H1 (cell line): ENCODE measurements around the gene DNAH1. TPM values are rescaled to one million over a fixed set of nuclear protein-coding genes. Genes with fewer than 3 reads are reported as not detected.

ENCODE experiments used
- CHD1 ChIP-seq: IDR thresholded peaks from 2 replicates; pipeline ENCODE4 v1.6.1; 2012; ENCODE audit warnings: low read depth, low read length, improper control_type of control experiment
- CHD7 ChIP-seq: fragments of 300-600 bp; sonication (generic); IDR thresholded peaks from 2 replicates; pipeline ENCODE4 v1.7.1; 2012; ENCODE audit warnings: low read length, moderate library complexity, mild to moderate bottlenecking, inconsistent platforms; ENCODE audit not compliant: insufficient replicate concordance
- EP300 ChIP-seq, 2 experiments: IDR thresholded peaks; 1 replicate in 1 of 2; 2 replicates in 1 of 2; pipeline ENCODE4 v1.6.1; 2011 to 2012; ENCODE audit warnings: low read depth in 2 of 2, low read length in 2 of 2, mild to moderate bottlenecking in 2 of 2, borderline replicate concordance in 1 of 2, inconsistent platforms in 1 of 2, moderate library complexity in 1 of 2
- HDAC2 ChIP-seq, 2 experiments: fragments of 300-600 bp in 1 of 2; sonication (generic) in 1 of 2; IDR thresholded peaks; 2 replicates each; pipeline ENCODE4 v1.6.1; 2011 to 2012; ENCODE audit warnings: low read depth in 2 of 2, low read length in 2 of 2, mild to moderate bottlenecking in 2 of 2, moderate library complexity in 2 of 2, borderline replicate concordance in 1 of 2, inconsistent platforms in 1 of 2
- KDM4A ChIP-seq: IDR thresholded peaks from one replicate; pipeline ENCODE4 v1.7.1; 2012; ENCODE audit warnings: low read depth, mild to moderate bottlenecking, moderate library complexity, low read length, inconsistent platforms; ENCODE audit not compliant: severe bottlenecking
- MAFK ChIP-seq: IDR thresholded peaks from 2 replicates; pipeline ENCODE4 v1.6.1; 2012; ENCODE audit warnings: low read depth, mild to moderate bottlenecking, improper control_type of control experiment, low read length
- POLR2AphosphoS5 ChIP-seq: IDR thresholded peaks from 2 replicates; pipeline ENCODE4 v1.6.1; 2011; ENCODE audit warnings: low read depth, low read length
- POU5F1 ChIP-seq: IDR thresholded peaks from 2 replicates; pipeline ENCODE4 v1.6.1; 2011; ENCODE audit warnings: low read depth, mild to moderate bottlenecking, low read length, moderate library complexity
- SP1 ChIP-seq: IDR thresholded peaks from 2 replicates; pipeline ENCODE4 v1.6.1; 2011; ENCODE audit warnings: low read depth, low read length
- SP2 ChIP-seq: IDR thresholded peaks from 2 replicates; pipeline ENCODE4 v1.6.1; 2012; ENCODE audit warnings: mild to moderate bottlenecking, low read length, inconsistent platforms
- TBP ChIP-seq: IDR thresholded peaks from 2 replicates; pipeline ENCODE4 v1.6.1; 2011; ENCODE audit warnings: low read depth, low read length, improper control_type of control experiment
- polyA plus RNA-seq, 7 experiments: library from polyadenylated mRNA; depleted of rRNA in 3 of 7; stranded (reverse) in 5 of 7; unstranded in 2 of 7; fragments of >200 nt in 5 of 7; fragments of 200-250 nt in 2 of 7; gene quantifications; 1 replicate in 5 of 7; 2 replicates in 1 of 7; 4 replicates in 1 of 7; pipeline versions ENCODE4 v1.2.1 to v1.2.3, GENCODE V29; 2011 to 2013; ENCODE audit warnings: missing spikeins in 2 of 7, mixed read lengths in 2 of 7
- total RNA-seq: library from RNA; stranded (reverse); fragmentation: NEBNext Ultra II Directional; extraction: Animal tissue kit (Norgen Biotek cat#: 25700); gene quantifications from 2 replicates; pipeline ENCODE4 v1.2.1, GENCODE V29; 2021

Gene DNAH1
- total and polyA plus RNA-seq, 2 of the 8 experiments (the other 6 are each of a cell fraction or from before 2014, with no cell fraction given), result 1.0 to 1.5 TPM

DNA sequence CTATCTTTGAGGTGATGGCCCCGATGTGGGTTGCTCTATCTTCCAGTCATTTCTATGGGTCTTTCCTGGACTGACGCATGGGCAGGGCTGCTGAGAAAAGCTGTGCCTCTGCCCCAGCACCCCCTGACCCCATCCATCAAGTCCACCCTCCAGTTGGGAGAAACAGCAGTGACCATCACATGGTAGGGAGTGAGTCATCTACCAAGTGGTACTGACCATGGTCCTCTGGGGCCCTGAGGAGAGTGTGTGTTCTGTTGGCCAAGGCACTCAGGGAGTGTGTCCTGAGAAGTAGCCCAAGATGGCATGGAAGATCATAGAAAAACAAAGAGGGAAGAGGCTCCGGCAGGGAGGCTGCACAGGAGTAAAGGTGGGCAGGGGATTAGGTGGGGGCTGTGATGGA, 1.6 kb upstream of the DNAH1 start (continued):
- no peak for TF ChIP-seq CHD7
- TF ChIP-seq SP2, result no peak
- no peak for TF ChIP-seq SP1
- no peak for TF ChIP-seq MAFK
- no peak for TF ChIP-seq KDM4A
- no peak for TF ChIP-seq POLR2AphosphoS5
- TF ChIP-seq TBP, result no peak
- no peak for TF ChIP-seq CHD1
- TF ChIP-seq EP300 (IDR thresholded peaks at IDR 0.05; ENCODE audit: borderline replicate concordance in 1 of 2, low read depth in 2 of 2, low read length in 2 of 2), result no peak
- no peak for TF ChIP-seq POU5F1
- no peak for TF ChIP-seq HDAC2 (IDR thresholded peaks at IDR 0.05; ENCODE audit: borderline replicate concordance in 1 of 2, low read depth in 2 of 2, low read length in 2 of 2)
